ENCODE measurements around the gene EFCAB8.
"Not testable (repeated sequence)": the region's sequence is repeated elsewhere in the genome, so short reads cannot be mapped to it uniquely, and the experiment has no call there.

The EFCAB8 gene

DNA sequence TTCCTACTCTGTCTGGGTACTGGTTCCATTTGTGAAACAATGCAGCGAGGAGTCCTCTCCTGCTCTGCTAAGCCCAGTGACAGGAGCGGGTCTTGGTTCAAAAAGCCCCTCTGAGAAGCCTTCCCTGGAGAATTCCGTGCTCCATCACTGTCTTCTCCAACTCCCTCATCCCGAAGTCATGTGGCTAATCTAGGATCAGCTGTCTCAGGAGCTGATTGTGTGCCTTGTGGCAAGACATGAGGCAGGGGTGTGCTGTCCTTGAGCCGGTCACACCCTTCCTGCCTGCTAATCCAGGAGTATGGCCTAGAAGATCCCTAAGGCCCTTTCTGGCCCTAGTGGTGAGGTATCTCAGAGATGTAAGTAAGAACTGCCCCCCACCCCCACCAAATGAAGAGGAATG is 72.0 kb downstream of the EFCAB8 start:
- FAIRE-seq (no peak), DNase-seq (ENCODE audit: insufficient read length, low spot score) (no peak)
- no peak for TF ChIP-seq CTCF (IDR thresholded peaks at IDR 0.05; ENCODE audit: insufficient read depth, missing control alignments)

DNA sequence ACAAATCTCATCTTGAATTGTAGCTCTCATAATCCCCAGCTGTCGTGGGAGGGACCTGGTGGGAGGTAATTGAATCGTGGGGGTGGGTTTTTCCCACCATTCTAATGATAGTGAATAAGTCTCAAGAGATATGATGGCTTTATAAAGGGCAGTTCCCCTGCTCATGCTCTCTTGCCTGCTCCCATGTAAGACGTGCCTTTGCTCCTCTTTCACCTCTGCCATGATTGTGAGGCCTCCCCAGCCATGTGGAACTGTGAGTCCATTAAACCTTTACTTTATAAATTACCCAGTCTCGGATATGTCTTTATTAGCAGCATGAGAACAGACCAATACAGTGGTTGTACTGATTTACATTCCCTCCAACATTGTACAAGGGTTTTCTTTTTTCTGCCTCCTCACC is 75.9 kb downstream of the EFCAB8 start:
- DNase-seq (ENCODE audit: insufficient read length, low spot score) (no peak), FAIRE-seq (no peak)
- no peak for TF ChIP-seq CTCF (IDR thresholded peaks at IDR 0.05; ENCODE audit: insufficient read depth, missing control alignments)

DNA sequence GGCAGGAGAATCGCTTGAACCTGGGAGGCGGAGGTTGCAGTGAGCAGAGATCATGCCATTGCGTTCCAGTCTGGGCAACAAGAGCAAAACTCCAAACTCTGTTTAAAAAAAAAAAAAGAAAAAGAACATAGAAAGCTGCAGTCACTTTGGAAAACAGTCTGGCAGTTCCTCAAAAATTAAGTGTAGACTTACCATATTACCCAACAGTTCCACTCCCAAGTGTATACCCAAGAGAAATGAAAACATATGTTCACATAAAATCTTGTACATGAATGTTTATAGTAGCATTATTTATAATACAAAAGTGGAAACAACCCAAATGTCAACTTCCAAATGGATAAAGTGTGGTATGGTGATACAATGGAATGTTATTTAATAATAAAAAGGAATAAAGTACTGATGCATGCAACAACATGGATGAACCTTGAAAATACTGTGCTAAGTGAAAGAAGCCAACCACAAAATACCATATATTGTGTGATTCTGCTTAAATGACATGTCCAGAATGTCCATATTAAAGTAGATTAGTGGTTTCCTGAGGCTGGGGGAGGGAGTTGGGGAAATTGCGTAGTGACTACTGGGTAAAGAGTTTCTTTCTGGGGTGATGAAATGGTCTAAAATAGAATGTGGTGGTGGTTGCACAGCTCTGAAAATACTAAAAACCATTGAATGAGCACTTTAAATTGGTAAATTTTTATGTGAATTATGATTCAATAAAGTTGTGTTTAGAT is 82.6 kb downstream of the EFCAB8 start:
- TF ChIP-seq CTCF (IDR thresholded peaks at IDR 0.05; ENCODE audit: insufficient read depth, missing control alignments): no peak

DNA sequence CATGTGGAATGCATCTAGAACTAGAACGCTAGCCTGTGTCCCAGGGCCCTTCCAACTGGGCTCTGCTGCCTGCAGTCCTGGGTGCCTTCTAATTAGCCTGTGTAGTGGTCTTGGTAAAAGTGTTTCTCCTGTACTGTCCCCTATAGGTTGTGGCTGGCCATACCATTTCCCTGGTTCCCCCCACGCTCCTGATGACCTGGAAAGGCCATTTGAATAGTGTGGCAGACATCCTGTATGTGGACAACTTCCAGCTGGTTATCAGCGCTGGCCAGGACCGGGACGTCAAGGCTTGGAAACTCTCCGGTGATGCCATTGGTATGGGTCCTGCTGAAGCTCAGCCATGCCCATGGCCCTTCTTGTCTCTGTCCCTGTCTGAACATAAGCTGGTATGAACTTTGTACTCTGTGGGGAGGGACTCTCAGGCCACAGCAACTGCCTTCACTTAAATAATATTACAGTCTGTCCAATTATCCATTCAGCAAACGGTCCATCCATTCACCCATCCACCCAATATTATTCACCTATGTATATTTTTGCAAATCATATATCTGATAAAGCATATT is 84.8 kb downstream of the EFCAB8 start:
- no peak for TF ChIP-seq CTCF (IDR thresholded peaks at IDR 0.05; ENCODE audit: insufficient read depth, missing control alignments)

More for the DNA sequence above, 82.6 kb downstream of the EFCAB8 start:
- no peak for DNase-seq (ENCODE audit: insufficient read length, low spot score)
- no peak for FAIRE-seq

GRCh38 chr20:32945710-32946221 is 87.0 kb downstream of the EFCAB8 start:
- no peak for FAIRE-seq
- no peak for DNase-seq (ENCODE audit: insufficient read length, low spot score)
- peak; percentile 9 for TF ChIP-seq CTCF (IDR thresholded peaks at IDR 0.05; ENCODE audit: insufficient read depth, missing control alignments)

More for the DNA sequence above, 84.8 kb downstream of the EFCAB8 start:
- DNase-seq (ENCODE audit: insufficient read length, low spot score) (no peak), FAIRE-seq (no peak)

DNA sequence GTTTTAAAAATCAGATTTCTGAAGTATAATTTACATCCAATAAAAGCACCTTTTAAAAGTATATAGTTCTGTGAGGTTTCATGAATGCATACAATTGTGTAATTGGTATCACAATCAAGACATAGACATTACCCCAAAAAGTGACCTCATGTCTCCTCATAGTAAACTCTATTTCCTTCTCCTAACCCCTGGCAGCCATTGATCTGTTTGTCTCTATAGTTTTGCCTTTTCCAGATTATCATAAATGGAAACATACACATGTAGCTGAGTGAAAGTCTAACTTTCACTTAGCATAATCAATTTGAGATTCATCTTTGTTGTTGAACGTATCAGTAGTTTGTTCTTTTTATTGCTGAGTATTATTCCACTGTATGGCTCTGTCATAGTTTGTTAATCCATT is 87.9 kb downstream of the EFCAB8 start:
- no peak for DNase-seq (ENCODE audit: insufficient read length, low spot score)
- FAIRE-seq: peak; percentile 60
- no peak for TF ChIP-seq CTCF (IDR thresholded peaks at IDR 0.05; ENCODE audit: insufficient read depth, missing control alignments)

- FAIRE-seq: not testable (repeated sequence)
Measured at GRCh38 chr20:32950539-32950938, 91.8 kb downstream of the EFCAB8 start.

More at GRCh38 chr20:32950539-32950938, 91.8 kb downstream of the EFCAB8 start:
- DNase-seq (ENCODE audit: insufficient read length, low spot score): not testable (repeated sequence)

Data from D721Med (cell line).